Left forelimb (tissue), 1 donor: ENCODE results near the gene TRIM44.

Experiments used
- DNase-seq: peaks from one replicate; pipeline ENCODE4 v3.0.0-alpha.2; 2018; ENCODE audit warnings: low spot score

The TRIM44 gene

GRCh38 chr11:35717520-35717919 is 54.9 kb downstream of the TRIM44 start:
- no peak for DNase-seq

DNA sequence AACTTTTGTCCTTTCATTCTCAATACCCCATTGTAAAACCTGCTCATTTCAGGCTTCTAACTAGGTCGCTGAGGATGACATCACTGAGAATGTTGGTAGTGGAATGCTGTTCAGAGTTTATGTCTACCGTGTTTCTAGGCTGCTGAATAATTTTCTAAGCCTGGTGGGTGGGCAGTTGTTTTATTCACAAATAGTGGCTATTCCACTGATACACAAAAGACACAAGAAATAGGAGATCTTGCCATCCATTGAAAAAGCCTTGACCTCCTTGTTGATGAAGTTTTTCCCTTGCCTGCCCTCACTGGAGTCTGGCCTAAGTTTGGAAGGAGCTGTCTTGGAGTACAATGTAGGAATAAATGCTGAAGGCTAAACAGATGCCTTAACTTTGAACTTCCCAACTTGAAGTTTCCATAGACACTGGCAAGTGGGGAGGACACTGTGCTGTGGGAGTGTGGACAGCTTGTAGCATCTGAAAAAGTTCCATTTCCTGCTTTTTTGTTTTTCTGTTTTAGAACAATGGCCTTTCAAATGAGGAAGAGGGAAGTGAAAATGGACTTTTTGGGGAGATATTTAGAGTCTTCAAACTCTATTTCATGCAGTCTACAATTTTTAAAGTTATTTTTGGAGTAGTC is 59.2 kb downstream of the TRIM44 start:
- no peak for DNase-seq

- no peak for DNase-seq
Measured at GRCh38 chr11:35722641-35723040, 60.1 kb downstream of the TRIM44 start.

DNA sequence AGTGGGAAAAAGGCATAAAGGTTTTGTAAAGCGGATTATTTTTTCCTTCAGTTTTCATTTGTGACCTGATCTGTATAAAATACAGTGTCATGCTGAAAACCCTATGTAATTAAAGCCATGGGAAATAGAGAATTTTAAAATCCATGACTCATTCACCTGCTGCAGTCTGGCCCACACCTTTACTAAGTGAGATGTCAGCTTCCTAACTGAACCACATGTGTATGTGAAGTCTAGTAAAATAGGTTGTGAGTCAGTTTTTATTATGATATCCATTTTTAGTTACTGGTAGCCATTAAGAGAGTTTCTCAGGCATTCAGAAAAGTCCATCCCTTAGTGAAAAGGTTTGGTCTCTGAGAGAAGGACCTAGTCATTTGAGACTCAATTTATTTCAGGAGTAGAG is 60.9 kb downstream of the TRIM44 start:
- DNase-seq = no peak

GRCh38 chr11:35723913-35724312 is 61.3 kb downstream of the TRIM44 start:
- no peak for DNase-seq

DNA sequence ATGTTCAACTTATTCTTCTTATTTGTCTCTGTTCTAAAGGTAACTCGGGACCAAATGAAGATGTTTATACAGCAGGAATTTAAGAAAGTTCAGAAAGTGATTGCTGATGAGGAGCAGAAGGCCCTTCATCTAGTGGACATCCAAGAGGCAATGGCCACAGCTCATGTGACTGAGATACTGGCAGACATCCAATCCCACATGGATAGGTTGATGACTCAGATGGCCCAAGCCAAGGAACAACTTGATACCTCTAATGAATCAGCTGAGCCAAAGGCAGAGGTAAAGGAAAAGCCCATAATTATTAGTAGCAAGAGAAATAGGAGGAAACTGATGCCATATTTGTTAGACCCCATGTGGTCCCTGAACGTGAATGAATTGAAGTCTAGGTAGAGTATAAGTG is 63.3 kb downstream of the TRIM44 start:
- no peak for DNase-seq

- no peak for DNase-seq
Measured at GRCh38 chr11:35727140-35727539, 64.6 kb downstream of the TRIM44 start.

DNA sequence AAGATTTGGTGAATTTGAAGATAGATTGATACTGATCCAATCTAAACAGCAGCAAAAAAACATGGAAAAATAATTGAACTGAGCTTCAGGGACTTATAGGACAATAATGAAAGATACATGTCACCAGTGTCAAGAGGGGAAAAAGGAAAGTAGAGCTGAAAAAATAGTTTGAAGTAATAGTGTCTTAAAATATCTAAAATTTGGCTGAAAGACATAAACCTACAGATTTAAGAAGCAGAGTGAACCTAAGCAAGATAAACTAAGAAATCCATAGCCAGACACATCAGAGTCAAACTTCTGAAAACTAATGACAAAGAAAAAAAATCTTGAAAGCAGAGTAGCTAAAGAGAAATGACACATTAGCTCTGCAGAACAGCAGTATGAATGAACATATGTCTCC is 67.7 kb downstream of the TRIM44 start:
- no peak for DNase-seq

DNA sequence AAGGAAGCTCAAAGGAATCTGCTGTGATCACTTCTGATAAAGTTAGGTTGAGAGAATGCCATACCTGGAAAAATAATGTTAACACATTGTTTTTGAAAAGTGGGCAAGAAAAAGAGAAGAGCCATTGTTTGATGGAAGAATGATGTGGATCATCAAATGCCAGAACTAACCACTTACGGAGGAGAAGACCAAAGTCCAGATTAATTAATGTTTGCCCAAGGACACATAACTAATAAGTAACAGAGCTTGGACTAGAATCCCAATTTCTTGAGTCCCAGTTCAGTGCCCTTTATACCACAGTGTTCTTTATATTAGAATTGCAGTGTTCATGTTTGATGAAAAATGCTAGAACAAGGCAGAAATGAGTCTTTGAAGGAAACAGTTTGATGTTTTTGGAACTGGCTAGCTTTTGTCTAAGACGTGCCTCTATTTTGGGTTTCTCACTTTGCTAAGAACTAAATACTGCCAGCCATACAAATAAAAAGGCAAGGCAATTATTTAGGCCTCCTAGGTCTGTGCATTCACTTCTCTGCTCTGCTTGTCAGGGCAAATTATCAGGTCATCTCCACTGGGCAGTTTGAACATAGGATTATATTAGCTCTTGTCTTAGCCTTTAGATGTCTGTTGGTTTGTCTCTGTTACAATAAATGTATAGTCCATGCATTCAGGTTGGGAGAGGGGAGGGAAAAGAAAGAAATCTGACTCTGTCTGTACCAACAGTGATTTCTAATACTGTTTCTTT is 72.3 kb downstream of the TRIM44 start:
- no peak for DNase-seq

GRCh38 chr11:35735411-35735810 is 72.8 kb downstream of the TRIM44 start:
- no peak for DNase-seq

DNA sequence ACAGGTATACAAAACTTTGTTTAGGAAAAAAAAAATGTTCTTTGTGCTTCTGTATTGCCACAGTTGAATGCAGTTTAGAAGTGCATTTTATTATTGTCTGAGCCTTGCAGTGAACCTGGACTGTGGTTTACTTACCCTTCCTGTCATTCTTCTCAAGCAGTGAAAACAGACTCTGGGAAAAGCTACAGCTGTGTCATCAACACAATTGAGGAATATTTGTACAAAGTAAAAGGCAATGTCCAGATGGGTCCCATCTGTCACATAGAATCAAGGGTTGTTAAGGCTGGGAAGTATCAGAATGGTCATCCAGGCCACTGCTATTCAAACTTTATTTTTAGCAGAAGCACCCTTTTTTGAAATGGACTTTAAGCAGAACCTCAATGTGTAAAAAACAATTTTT is 73.3 kb downstream of the TRIM44 start:
- DNase-seq = no peak

DNA sequence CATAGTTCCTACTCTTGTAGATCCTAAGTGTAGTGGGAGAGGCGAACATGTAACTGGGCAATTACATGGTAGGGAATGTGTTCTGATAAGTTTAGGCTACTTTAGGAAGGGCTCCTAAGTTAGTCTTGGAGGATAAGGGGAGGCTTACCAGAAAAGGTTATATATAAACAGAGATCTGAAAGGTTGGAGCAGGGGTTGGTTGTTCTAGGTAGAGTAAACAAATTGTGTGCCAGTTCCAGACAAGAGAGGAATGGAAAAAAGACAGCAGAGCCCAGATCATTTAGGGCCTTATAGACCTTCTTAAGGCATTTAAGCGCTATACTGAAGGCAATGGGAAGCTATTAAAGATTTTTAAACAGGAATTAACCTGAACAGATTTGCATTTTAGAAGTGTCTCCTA is 74.4 kb downstream of the TRIM44 start:
- DNase-seq = no peak

GRCh38 chr11:35740061-35740799 is 77.7 kb downstream of the TRIM44 start:
- DNase-seq = no peak

GRCh38 chr11:35742707-35743454 is 80.3 kb downstream of the TRIM44 start:
- no peak for DNase-seq

DNA sequence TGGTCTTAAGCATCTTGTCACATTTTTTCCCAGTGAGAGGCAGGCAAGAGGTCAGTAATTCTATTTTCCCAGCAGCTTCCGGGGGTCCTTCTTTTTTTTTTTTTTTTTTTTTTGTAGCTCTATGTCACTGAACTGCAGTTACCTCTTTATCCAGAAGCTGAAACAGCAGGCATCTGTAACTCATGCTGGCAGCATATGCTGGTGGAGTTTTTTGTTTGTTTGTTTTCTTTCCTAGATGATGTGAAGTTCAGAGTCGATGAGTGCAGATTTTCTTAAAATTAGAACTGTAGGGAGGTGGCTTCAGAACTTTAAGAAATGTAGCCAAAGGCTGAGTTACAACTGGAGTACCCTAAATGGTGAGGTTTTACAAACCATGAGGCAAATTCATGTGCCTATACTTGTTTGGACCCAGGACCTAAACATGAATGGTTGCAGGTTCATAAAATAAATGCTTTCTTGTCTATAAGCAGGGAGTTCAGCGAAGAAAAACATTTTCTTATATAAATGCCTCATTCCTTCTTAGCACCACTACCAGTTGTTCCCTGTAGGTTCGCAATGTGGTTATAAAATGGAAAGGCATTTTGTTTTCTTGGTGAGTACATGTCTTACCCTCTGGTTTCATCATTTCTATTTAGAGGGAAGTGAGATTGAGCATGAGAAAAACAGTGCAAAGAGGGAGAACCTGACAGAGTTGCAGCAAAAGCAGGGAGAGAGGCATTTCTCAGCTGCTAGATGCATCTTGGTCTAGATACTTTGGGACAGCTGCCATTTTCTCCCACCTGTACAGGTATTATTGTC is 84.0 kb downstream of the TRIM44 start:
- no peak for DNase-seq

GRCh38 chr11:35747668-35748067 is 85.1 kb downstream of the TRIM44 start:
- DNase-seq = no peak

DNA sequence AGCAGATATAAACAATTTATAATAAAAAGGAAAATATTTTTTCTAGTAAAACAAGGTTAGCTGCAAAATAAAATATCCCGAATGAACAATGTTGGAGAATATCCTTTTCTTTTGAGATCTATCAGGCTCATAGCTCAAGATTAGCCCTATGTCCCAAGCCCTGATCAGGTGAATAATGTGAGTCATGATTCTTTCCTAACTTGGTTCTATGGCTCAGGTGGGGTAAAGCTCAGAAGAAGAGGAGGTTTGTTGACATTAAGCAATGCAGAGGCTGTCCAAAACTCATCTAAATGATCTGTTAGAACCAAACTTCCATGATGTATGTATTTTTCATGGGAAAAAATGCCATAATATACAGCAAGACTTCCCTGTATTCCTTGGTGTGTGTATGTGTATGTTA is 86.1 kb downstream of the TRIM44 start:
- no peak for DNase-seq

DNA sequence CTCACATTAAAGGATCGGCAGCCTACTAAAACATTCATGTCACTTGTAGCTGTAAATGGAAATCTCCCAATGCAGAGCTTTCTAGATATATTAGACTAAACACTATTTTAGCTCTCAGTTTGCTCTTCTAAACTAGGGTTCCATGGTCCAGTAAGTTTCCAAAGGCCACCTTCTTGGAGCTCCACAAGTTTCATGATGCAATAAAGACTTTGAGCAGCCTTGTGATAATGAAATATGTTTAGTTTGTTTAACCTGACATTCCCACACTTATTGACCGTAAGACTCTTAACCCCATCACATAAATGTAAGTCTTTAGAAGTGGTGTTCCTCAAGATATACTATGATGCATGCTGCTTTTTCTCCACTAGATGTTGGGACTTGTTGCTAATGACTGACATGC is 87.7 kb downstream of the TRIM44 start:
- no peak for DNase-seq

DNA sequence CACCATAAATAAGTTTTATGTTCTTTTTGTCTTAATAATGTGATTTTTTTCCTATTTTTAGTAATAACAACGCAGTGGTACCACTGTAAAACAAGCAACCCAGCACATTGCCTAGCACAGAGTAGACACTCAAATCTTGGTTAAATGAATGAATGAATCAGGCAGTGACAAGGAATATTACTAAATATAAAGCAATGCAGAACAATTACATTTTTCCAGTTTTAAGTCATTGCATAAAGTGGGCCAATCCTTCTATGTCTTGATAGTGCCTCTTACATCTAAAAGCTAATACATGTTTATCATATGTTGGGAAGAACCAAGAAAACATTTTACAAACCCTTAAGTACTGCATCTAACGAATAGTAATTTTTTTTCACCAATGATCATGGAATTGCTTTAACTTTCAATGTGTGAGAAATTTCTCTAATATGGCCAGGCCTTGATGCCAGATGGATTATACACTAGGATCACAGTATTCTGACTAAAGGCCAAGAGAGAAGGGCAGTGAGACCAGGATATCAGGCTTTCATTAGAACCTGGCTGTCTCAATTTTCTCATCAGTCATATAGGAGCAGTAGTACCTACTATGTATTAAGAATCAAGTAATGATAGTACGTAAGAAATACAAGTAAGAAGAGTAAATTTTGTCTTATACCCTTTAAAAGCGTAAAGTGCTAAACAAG is 88.5 kb downstream of the TRIM44 start:
- no peak for DNase-seq

GRCh38 chr11:35751664-35752061 is 89.1 kb downstream of the TRIM44 start:
- DNase-seq = no peak

DNA sequence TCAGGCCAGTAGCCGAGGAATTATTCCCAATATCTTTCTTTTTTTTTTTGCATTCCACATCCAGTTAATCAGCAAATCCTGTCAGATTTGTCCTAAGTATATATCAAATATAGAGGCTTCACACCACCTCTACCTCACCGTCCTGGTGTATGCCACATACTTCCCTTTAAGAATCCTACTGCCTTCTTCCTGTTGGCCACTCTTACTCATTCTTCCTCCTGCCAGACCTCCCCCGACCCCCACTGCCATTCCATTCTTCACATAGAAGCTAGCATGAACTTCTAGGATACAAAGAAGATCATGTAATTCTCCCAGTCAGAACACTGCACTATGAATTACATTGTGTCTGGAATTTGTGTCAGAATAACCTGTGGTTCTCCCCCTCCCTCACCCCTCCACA is 89.5 kb downstream of the TRIM44 start:
- no peak for DNase-seq
